ENCODE data around the gene HNMT.

- TF ChIP-seq EZH2 (IDR thresholded peaks at IDR 0.05) (no peak), POLR2AphosphoS5 (IDR thresholded peaks at IDR 0.05; ENCODE audit: borderline replicate concordance, low read depth, low read length) (no peak), FOXP2 (optimal IDR thresholded peaks at IDR 0.05; ENCODE audit: control extremely low read depth, extremely low read length, insufficient read depth) (no peak)
These were observed 40.3 kb upstream of the HNMT start for GRCh38 chr2:137924019-137924418.
